GM23338 (cell line): ENCODE data around the gene MYBPC2. TPM values are rescaled to one million over a fixed set of nuclear protein-coding genes. Genes with fewer than 3 reads are reported as not detected.

ENCODE experiments used
- ATAC-seq: fragments of 200-7000 bp; cut with Tn5 transposase; 3 replicates; pipeline ENCODE4 v1.9.1; 2020
- DNase-seq: peaks from one replicate; pipeline ENCODE4 v3.0.0-alpha.2; 2015; ENCODE audit warnings: low spot score
- H2AFZ ChIP-seq: fragments of 200-600 bp; sonication (generic); 2 replicates; pipeline ENCODE4 v1.8.0; 2016; ENCODE audit warnings: antibody characterized with exemption, mild to moderate bottlenecking, moderate library complexity
- H3F3A ChIP-seq: fragments of 200-600 bp; sonication (generic); replicated peaks from 2 replicates; pipeline ENCODE4 v1.8.0; 2017; ENCODE audit warnings: antibody characterized with exemption, mixed run types, low read depth
- H3K27ac ChIP-seq: fragments of 200-600 bp; sonication (generic); 2 replicates; pipeline ENCODE4 v1.6.1; 2016; ENCODE audit warnings: low read depth
- H3K27me3 ChIP-seq: fragments of 200-600 bp; sonication (generic); 2 replicates; pipeline ENCODE4 v1.8.0; 2016; ENCODE audit warnings: mild to moderate bottlenecking, mixed run types, moderate library complexity; ENCODE audit not compliant: insufficient read depth
- H3K36me3 ChIP-seq: fragments of 200-600 bp; sonication (generic); 2 replicates; pipeline ENCODE4 v1.8.0; 2016; ENCODE audit warnings: mild to moderate bottlenecking; ENCODE audit not compliant: insufficient read depth
- H3K4me1 ChIP-seq: fragments of 200-600 bp; sonication (generic); 2 replicates; pipeline ENCODE4 v1.8.0; 2016; ENCODE audit warnings: mild to moderate bottlenecking, moderate library complexity; ENCODE audit not compliant: insufficient read depth
- H3K4me2 ChIP-seq: fragments of 200-600 bp; sonication (generic); 2 replicates; pipeline ENCODE4 v1.7.1; 2017; ENCODE audit warnings: mixed run types
- H3K4me3 ChIP-seq: fragments of 200-600 bp; sonication (generic); 2 replicates; pipeline ENCODE4 v1.6.1; 2016; ENCODE audit warnings: mixed run types
- H3K79me2 ChIP-seq: fragments of 200-600 bp; sonication (generic); replicated peaks from 2 replicates; pipeline ENCODE4 v1.8.0; 2017; ENCODE audit warnings: mild to moderate bottlenecking; ENCODE audit not compliant: insufficient read depth
- H3K9me2 ChIP-seq: fragments of 200-600 bp; sonication (generic); 2 replicates; pipeline ENCODE4 v1.8.0; 2017; ENCODE audit not compliant: insufficient read depth
- H4K20me1 ChIP-seq: fragments of 200-600 bp; sonication (generic); replicated peaks from 2 replicates; pipeline ENCODE4 v1.8.0; 2017; ENCODE audit warnings: mild to moderate bottlenecking; ENCODE audit not compliant: insufficient read depth
- H3K27ac Mint-ChIP-seq: 2 replicates; pipeline ENCODE4 v1.8.0; 2020; ENCODE audit warnings: inconsistent platforms, mild to moderate bottlenecking, moderate library complexity, mixed read lengths
- H3K27me3 Mint-ChIP-seq: 3 replicates; pipeline ENCODE4 v1.8.0; 2022; ENCODE audit warnings: low read depth, mild to moderate bottlenecking, moderate library complexity, mixed read lengths, inconsistent platforms; ENCODE audit not compliant: insufficient read depth, poor library complexity
- H3K36me3 Mint-ChIP-seq: 3 replicates; pipeline ENCODE4 v1.8.0; 2021; ENCODE audit warnings: low read depth, mild to moderate bottlenecking, inconsistent platforms, moderate library complexity, mixed read lengths
- H3K4me1 Mint-ChIP-seq: 3 replicates; pipeline ENCODE4 v1.8.0; 2020; ENCODE audit warnings: mild to moderate bottlenecking, inconsistent platforms, mixed read lengths
- H3K4me3 Mint-ChIP-seq: 3 replicates; pipeline ENCODE4 v1.8.0; 2021; ENCODE audit warnings: moderate library complexity, mild to moderate bottlenecking, inconsistent platforms, mixed read lengths
- H3K9me3 Mint-ChIP-seq: 3 replicates; pipeline ENCODE4 v1.8.0; 2020; ENCODE audit warnings: moderate library complexity, mild to moderate bottlenecking, inconsistent platforms, mixed read lengths
- CREB1 ChIP-seq: fragments of 250-450 bp; sonication (Bioruptor Pico); IDR thresholded peaks from 2 replicates; pipeline ENCODE4 v1.5.0; 2020; ENCODE audit warnings: low read depth, mild to moderate bottlenecking, moderate library complexity
- EZH2 ChIP-seq: fragments of 200-600 bp; sonication (generic); IDR thresholded peaks from one replicate; pipeline ENCODE4 v1.8.0; 2017; ENCODE audit warnings: antibody characterized with exemption, mild to moderate bottlenecking, low read depth; ENCODE audit not compliant: unreplicated experiment
- EZH2phosphoT487 ChIP-seq: fragments of 200-600 bp; sonication (generic); IDR thresholded peaks from one replicate; pipeline ENCODE4 v1.8.1; 2018; ENCODE audit warnings: antibody characterized with exemption; ENCODE audit not compliant: unreplicated experiment
- JUNB ChIP-seq: IDR thresholded peaks from one replicate; pipeline ENCODE4 v1.6.1; 2016; ENCODE audit warnings: antibody characterized with exemption; ENCODE audit not compliant: unreplicated experiment
- NANOG ChIP-seq: IDR thresholded peaks from 2 replicates; pipeline ENCODE4 v1.6.1; 2016; ENCODE audit warnings: antibody characterized with exemption, borderline replicate concordance
- POLR2AphosphoS5 ChIP-seq: IDR thresholded peaks from 2 replicates; pipeline ENCODE4 v1.6.1; 2016; ENCODE audit warnings: antibody characterized with exemption, low read depth
- STAT1 ChIP-seq: IDR thresholded peaks from one replicate; pipeline ENCODE4 v1.6.1; 2016; ENCODE audit warnings: antibody characterized with exemption; ENCODE audit not compliant: unreplicated experiment
- ZNF114 ChIP-seq: fragments of 250-450 bp; sonication (Bioruptor Pico); IDR thresholded peaks from 2 replicates; pipeline ENCODE4 v1.5.0; 2020; ENCODE audit warnings: mild to moderate bottlenecking, moderate library complexity
- ZNF331 ChIP-seq: fragments of 250-450 bp; sonication (Bioruptor Pico); IDR thresholded peaks from 2 replicates; pipeline ENCODE4 v1.5.0; 2020; ENCODE audit warnings: low read depth, mild to moderate bottlenecking, moderate library complexity
- polyA plus RNA-seq: library from polyadenylated mRNA; unstranded; fragments of >200 nt; fragmentation: Nextera tagmentation; extraction: Ambion mirVana; gene quantifications from 2 replicates; pipeline ENCODE4 v1.2.1, GENCODE V29; 2016
- total RNA-seq: library from RNA; depleted of rRNA; stranded (reverse); fragments of >200 nt; shearing (Covaris generic); gene quantifications from 2 replicates; pipeline ENCODE4 v1.2.3, GENCODE V29; 2014
- TF ChIP-seq, protein P1 (sequence below): fragments of 250-450 bp; sonication (Bioruptor Pico); IDR thresholded peaks from 2 replicates; pipeline ENCODE4 v1.5.0; 2020; ENCODE audit warnings: mild to moderate bottlenecking, moderate library complexity
- TF ChIP-seq, protein P2 (sequence below): IDR thresholded peaks from one replicate; pipeline ENCODE4 v1.6.1; 2018; ENCODE audit warnings: antibody characterized with exemption; ENCODE audit not compliant: unreplicated experiment
- TF ChIP-seq, protein P3 (sequence below), 2 experiments: fragments of 200-600 bp in 1 of 2; sonication (generic) in 1 of 2; conservative IDR thresholded peaks; 2 replicates each; pipeline versions ENCODE4 v1.5.1 to v1.6.1; 2016 to 2017; ENCODE audit warnings: antibody characterized with exemption in 2 of 2, low read depth in 2 of 2, mild to moderate bottlenecking in 2 of 2, moderate library complexity in 1 of 2

The MYBPC2 gene
- total and polyA plus RNA-seq, 2 experiments from 2014 or later: 4.2 to 5.9 TPM

GRCh38 chr19:50406156-50406820 is 26.4 kb upstream of the MYBPC2 start (continued):
- TF ChIP-seq EZH2phosphoT487 (no peak), STAT1 (no peak), ZNF114 (no peak), POLR2AphosphoS5 (no peak)

GRCh38 chr19:50406829-50407228 is 25.9 kb upstream of the MYBPC2 start:
- no peak overlapping the region for H3K27ac ChIP-seq
- DNase-seq: no peak
- no peaks in the 10 kb centered on the region for H3K27me3 Mint-ChIP-seq

More at GRCh38 chr19:50406829-50407228, 25.9 kb upstream of the MYBPC2 start:
- H3K36me3 ChIP-seq: peaks cover 4% of the 10 kb centered on the region; the same call in 1 of the 2 replicates
- TF ChIP-seq, protein P1, sequence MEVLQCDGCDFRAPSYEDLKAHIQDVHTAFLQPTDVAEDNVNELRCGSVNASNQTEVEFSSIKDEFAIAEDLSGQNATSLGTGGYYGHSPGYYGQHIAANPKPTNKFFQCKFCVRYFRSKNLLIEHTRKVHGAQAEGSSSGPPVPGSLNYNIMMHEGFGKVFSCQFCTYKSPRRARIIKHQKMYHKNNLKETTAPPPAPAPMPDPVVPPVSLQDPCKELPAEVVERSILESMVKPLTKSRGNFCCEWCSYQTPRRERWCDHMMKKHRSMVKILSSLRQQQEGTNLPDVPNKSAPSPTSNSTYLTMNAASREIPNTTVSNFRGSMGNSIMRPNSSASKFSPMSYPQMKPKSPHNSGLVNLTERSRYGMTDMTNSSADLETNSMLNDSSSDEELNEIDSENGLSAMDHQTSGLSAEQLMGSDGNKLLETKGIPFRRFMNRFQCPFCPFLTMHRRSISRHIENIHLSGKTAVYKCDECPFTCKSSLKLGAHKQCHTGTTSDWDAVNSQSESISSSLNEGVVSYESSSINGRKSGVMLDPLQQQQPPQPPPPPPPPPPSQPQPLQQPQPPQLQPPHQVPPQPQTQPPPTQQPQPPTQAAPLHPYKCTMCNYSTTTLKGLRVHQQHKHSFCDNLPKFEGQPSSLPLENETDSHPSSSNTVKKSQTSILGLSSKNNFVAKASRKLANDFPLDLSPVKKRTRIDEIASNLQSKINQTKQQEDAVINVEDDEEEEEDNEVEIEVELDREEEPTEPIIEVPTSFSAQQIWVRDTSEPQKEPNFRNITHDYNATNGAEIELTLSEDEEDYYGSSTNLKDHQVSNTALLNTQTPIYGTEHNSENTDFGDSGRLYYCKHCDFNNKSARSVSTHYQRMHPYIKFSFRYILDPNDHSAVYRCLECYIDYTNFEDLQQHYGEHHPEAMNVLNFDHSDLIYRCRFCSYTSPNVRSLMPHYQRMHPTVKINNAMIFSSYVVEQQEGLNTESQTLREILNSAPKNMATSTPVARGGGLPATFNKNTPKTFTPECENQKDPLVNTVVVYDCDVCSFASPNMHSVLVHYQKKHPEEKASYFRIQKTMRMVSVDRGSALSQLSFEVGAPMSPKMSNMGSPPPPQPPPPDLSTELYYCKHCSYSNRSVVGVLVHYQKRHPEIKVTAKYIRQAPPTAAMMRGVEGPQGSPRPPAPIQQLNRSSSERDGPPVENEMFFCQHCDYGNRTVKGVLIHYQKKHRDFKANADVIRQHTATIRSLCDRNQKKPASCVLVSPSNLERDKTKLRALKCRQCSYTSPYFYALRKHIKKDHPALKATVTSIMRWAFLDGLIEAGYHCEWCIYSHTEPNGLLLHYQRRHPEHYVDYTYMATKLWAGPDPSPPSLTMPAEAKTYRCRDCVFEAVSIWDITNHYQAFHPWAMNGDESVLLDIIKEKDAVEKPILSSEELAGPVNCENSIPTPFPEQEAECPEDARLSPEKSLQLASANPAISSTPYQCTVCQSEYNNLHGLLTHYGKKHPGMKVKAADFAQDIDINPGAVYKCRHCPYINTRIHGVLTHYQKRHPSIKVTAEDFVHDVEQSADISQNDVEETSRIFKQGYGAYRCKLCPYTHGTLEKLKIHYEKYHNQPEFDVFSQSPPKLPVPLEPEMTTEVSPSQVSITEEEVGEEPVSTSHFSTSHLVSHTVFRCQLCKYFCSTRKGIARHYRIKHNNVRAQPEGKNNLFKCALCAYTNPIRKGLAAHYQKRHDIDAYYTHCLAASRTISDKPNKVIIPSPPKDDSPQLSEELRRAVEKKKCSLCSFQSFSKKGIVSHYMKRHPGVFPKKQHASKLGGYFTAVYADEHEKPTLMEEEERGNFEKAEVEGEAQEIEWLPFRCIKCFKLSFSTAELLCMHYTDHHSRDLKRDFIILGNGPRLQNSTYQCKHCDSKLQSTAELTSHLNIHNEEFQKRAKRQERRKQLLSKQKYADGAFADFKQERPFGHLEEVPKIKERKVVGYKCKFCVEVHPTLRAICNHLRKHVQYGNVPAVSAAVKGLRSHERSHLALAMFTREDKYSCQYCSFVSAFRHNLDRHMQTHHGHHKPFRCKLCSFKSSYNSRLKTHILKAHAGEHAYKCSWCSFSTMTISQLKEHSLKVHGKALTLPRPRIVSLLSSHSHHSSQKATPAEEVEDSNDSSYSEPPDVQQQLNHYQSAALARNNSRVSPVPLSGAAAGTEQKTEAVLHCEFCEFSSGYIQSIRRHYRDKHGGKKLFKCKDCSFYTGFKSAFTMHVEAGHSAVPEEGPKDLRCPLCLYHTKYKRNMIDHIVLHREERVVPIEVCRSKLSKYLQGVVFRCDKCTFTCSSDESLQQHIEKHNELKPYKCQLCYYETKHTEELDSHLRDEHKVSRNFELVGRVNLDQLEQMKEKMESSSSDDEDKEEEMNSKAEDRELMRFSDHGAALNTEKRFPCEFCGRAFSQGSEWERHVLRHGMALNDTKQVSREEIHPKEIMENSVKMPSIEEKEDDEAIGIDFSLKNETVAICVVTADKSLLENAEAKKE: no peak
- TF ChIP-seq, protein P2, sequence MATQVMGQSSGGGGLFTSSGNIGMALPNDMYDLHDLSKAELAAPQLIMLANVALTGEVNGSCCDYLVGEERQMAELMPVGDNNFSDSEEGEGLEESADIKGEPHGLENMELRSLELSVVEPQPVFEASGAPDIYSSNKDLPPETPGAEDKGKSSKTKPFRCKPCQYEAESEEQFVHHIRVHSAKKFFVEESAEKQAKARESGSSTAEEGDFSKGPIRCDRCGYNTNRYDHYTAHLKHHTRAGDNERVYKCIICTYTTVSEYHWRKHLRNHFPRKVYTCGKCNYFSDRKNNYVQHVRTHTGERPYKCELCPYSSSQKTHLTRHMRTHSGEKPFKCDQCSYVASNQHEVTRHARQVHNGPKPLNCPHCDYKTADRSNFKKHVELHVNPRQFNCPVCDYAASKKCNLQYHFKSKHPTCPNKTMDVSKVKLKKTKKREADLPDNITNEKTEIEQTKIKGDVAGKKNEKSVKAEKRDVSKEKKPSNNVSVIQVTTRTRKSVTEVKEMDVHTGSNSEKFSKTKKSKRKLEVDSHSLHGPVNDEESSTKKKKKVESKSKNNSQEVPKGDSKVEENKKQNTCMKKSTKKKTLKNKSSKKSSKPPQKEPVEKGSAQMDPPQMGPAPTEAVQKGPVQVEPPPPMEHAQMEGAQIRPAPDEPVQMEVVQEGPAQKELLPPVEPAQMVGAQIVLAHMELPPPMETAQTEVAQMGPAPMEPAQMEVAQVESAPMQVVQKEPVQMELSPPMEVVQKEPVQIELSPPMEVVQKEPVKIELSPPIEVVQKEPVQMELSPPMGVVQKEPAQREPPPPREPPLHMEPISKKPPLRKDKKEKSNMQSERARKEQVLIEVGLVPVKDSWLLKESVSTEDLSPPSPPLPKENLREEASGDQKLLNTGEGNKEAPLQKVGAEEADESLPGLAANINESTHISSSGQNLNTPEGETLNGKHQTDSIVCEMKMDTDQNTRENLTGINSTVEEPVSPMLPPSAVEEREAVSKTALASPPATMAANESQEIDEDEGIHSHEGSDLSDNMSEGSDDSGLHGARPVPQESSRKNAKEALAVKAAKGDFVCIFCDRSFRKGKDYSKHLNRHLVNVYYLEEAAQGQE: no peak
- TF ChIP-seq CREB1 (CRISPR knock-in tag): no peak
- no peak for TF ChIP-seq JUNB
- TF ChIP-seq EZH2phosphoT487: no peak
- no peak for TF ChIP-seq ZNF114
- TF ChIP-seq ZNF331 (CRISPR knock-in tag): no peak
- TF ChIP-seq POLR2AphosphoS5: no peak
- TF ChIP-seq NANOG: no peak
- no peak for TF ChIP-seq EZH2
- TF ChIP-seq STAT1: no peak
- TF ChIP-seq, protein P3, sequence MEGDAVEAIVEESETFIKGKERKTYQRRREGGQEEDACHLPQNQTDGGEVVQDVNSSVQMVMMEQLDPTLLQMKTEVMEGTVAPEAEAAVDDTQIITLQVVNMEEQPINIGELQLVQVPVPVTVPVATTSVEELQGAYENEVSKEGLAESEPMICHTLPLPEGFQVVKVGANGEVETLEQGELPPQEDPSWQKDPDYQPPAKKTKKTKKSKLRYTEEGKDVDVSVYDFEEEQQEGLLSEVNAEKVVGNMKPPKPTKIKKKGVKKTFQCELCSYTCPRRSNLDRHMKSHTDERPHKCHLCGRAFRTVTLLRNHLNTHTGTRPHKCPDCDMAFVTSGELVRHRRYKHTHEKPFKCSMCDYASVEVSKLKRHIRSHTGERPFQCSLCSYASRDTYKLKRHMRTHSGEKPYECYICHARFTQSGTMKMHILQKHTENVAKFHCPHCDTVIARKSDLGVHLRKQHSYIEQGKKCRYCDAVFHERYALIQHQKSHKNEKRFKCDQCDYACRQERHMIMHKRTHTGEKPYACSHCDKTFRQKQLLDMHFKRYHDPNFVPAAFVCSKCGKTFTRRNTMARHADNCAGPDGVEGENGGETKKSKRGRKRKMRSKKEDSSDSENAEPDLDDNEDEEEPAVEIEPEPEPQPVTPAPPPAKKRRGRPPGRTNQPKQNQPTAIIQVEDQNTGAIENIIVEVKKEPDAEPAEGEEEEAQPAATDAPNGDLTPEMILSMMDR (conservative IDR thresholded peaks at IDR 0.05; ENCODE audit: low read depth in 2 of 2): no peak
- H2AFZ ChIP-seq: no peak overlapping the region
- H3K4me1 ChIP-seq: no peaks in the 10 kb centered on the region
- Mint-ChIP-seq H3K9me3 (no peaks in the 10 kb centered on the region; the same call in 2 of the 3 replicates), H3K27ac (no peak overlapping the region), H3K4me1 (no peaks in the 10 kb centered on the region), H3K4me3 (no peak overlapping the region), H3K36me3 (peaks cover 63% of the 10 kb centered on the region)
- no peaks in the 10 kb centered on the region for H3K27me3 ChIP-seq
- H3K9me2 ChIP-seq: no peaks in the 10 kb centered on the region
- H3K4me2 ChIP-seq: no peak overlapping the region
- no peaks in the 10 kb centered on the region; the same call in 1 of the 2 replicates for H3F3A ChIP-seq
- peaks cover 5% of the 10 kb centered on the region for H4K20me1 ChIP-seq
- no peak overlapping the region for H3K4me3 ChIP-seq
- no peaks in the 10 kb centered on the region for H3K79me2 ChIP-seq
- no peak for ATAC-seq
